A549 (cell line): ENCODE data around the gene CATSPERB. TPM values are rescaled to one million over a fixed set of nuclear protein-coding genes. Genes with fewer than 3 reads are reported as not detected.

Source experiments
- ATAC-seq, 2 experiments: fragments of 200-7000 bp in 1 of 2; fragments of >200 bp in 1 of 2; cut with Nextera tagmentation in 1 of 2; cut with Tn5 transposase in 1 of 2; 3 replicates each; pipeline versions ENCODE4 v1.8.0 to v1.9.1; 2018 to 2020; ENCODE audit warnings: mild to moderate bottlenecking in 1 of 2, moderate library complexity in 1 of 2
- CTCF ChIA-PET: fragments of 300-600 bp; sonication (Branson Sonifier 250); formaldehyde crosslinking; extraction: SDS; loops from one replicate; lab custom pipeline; 2021; ENCODE audit warnings: antibody characterized with exemption, inconsistent platforms; lab: Yijun Ruan, JAX
- POLR2A ChIA-PET: fragments of 350-600 bp; formaldehyde crosslinking; extraction: SDS; loops from one replicate; lab custom pipeline; 2021; ENCODE audit warnings: antibody characterized with exemption, inconsistent platforms; lab: Yijun Ruan, JAX
- DNase-seq, 2 experiments: peaks; one replicate each; pipeline versions ENCODE4 v3.0.0 to v3.0.0-alpha.2; 2011 to 2016; ENCODE audit warnings: low read depth in 1 of 2, low spot score in 1 of 2
- FAIRE-seq: peaks from 2 replicates; lab custom pipeline; 2011; peaks lifted over from hg19 to GRCh38; lab: Jason Lieb, UNC
- H3K27ac ChIP-seq, 2 experiments: fragments of >200 bp; sonication (Bioruptor Twin); formaldehyde crosslinking; 3 replicates each; pipeline ENCODE4 v1.5.1; 2016 to 2017
- H3K4me1 ChIP-seq: fragments of >200 bp; sonication (Bioruptor Twin); formaldehyde crosslinking; 3 replicates; pipeline ENCODE4 v1.6.1; 2016
- H3K4me2 ChIP-seq: fragments of >200 bp; sonication (Bioruptor Twin); formaldehyde crosslinking; 3 replicates; pipeline ENCODE4 v1.6.1; 2016
- H3K4me3 ChIP-seq: fragments of >200 bp; sonication (Bioruptor Twin); formaldehyde crosslinking; 3 replicates; pipeline ENCODE4 v1.5.1; 2016
- H3K9me3 ChIP-seq: fragments of >200 bp; sonication (Bioruptor Twin); formaldehyde crosslinking; 3 replicates; pipeline ENCODE4 v1.6.1; 2016
- CBX2 ChIP-seq: fragments of 200-600 bp; sonication (generic); IDR thresholded peaks from 2 replicates; pipeline ENCODE4 v1.6.1; 2016; ENCODE audit warnings: low read depth, mild to moderate bottlenecking, borderline replicate concordance
- EHF ChIP-seq: fragments of 250-450 bp; sonication (Bioruptor Pico); IDR thresholded peaks from 2 replicates; pipeline ENCODE4 v1.5.0; 2020; ENCODE audit warnings: mild to moderate bottlenecking
- HOXB13 ChIP-seq: fragments of 250-450 bp; sonication (Bioruptor Pico); IDR thresholded peaks from 2 replicates; pipeline ENCODE4 v1.5.0; 2020; ENCODE audit warnings: low read depth, mild to moderate bottlenecking, moderate library complexity
- JUN ChIP-seq, 2 experiments: fragments of >200 bp; sonication (Bioruptor Twin); formaldehyde crosslinking; IDR thresholded peaks; 2 replicates in 1 of 2; 3 replicates in 1 of 2; pipeline ENCODE4 v1.6.1; 2016 to 2017
- NPAS2 ChIP-seq: fragments of 250-450 bp; sonication (Bioruptor Pico); IDR thresholded peaks from 2 replicates; pipeline ENCODE4 v1.8.0; 2022; ENCODE audit warnings: mild to moderate bottlenecking, moderate library complexity, borderline replicate concordance
- RCOR1 ChIP-seq: fragments of 150-350 bp; IDR thresholded peaks from 2 replicates; pipeline ENCODE4 v1.6.1; 2014; ENCODE audit warnings: antibody characterized with exemption, low read length, low read depth
- TFCP2L1 ChIP-seq: fragments of 250-450 bp; sonication (Bioruptor Pico); IDR thresholded peaks from 2 replicates; pipeline ENCODE4 v1.5.0; 2021; ENCODE audit warnings: mild to moderate bottlenecking
- ZC3H11A ChIP-seq: fragments of 450-650 bp; IDR thresholded peaks from 2 replicates; pipeline ENCODE4 v1.6.1; 2014; ENCODE audit warnings: antibody characterized with exemption, mild to moderate bottlenecking
- WGBS: methylation state at CpG from one replicate; pipeline ENCODE4 v1.1.6; 2017; ENCODE audit errors: missing lambda C conversion rate; 5-methylcytosine and 5-hydroxymethylcytosine counted together
- polyA plus RNA-seq, 4 experiments: library from polyadenylated mRNA; depleted of rRNA in 3 of 4; stranded (reverse); fragments of >200 nt; fragmentation: RNase III in 1 of 4; extraction: RNeasy Plus Mini Kit Qiagen cat#74134 plus additional on column Dnase treatment in 1 of 4; gene quantifications; 2 replicates in 3 of 4; 3 replicates in 1 of 4; pipeline ENCODE4 v1.2.3, GENCODE V29; 2011 to 2017
- small RNA-seq, 6 experiments: library from RNA; depleted of rRNA; stranded (forward); fragments of <200 nt; gene quantifications; one replicate each; pipeline ENCODE3, GENCODE V24; 2012

The CATSPERB gene
- polyA plus RNA-seq, 2 of the 4 experiments (the other 2 are of a cell fraction), result 0.05 TPM; not detected in 1

- no peaks in the 10 kb centered on the region for H3K4me1 ChIP-seq
- POLR2A ChIA-PET, result no interaction called here
- ATAC-seq (no peak), DNase-seq (no peak), FAIRE-seq (no peak)
- CTCF ChIA-PET, result interaction anchor here (1.7 kb wide), 1 partner anchor 22 kb away, joined by 3 read pairs; no protein-coding TSS in a partner anchor
- WGBS, result 44% methylated on average over 3 of the region's 3 CpGs
- H3K4me3 ChIP-seq, result no peak overlapping the region
- H3K27ac ChIP-seq, result no peak overlapping the region
- no peaks in the 10 kb centered on the region for H3K9me3 ChIP-seq
- TF ChIP-seq EHF (no peak), RCOR1 (no peak), CBX2 (no peak), HOXB13 (no peak), NPAS2 (CRISPR knock-in tag) (no peak), JUN (IDR thresholded peaks at IDR 0.05) (no peak), ZC3H11A (no peak), TFCP2L1 (CRISPR knock-in tag) (no peak)
- no peak overlapping the region for H3K4me2 ChIP-seq
Measured at GRCh38 chr14:91533623-91534022, 198.3 kb downstream of the CATSPERB start.

Small RNAs within 50 kb of the gene (small RNA-seq; reads per million reads assigned to genes)
- 0 reads per million in 6 experiments for gene AL133373.1
- gene POLR3GP1, result 0 reads per million in 6 experiments
- gene RF00012, result 0 reads per million in 6 experiments

Other genes with a start within 250 kb of the CATSPERB start
- gene PPP4R3A, start 221.8 kb downstream of the CATSPERB start, polyA plus RNA-seq (2011; rRNA removed), result 74.0 and 83.6 TPM in 2 replicates
- gene PPP4R3A, start 221.8 kb downstream of the CATSPERB start, polyA plus RNA-seq (2017; fragmentation: RNase III; extraction: RNeasy Plus Mini Kit Qiagen cat#74134 plus additional on column Dnase treatment), result 69.5 to 75.1 TPM (median 71.0 TPM) in 3 replicates
- gene TC2N, start 135.4 kb upstream of the CATSPERB start, polyA plus RNA-seq (2011; rRNA removed), result 5.5 and 7.1 TPM in 2 replicates
- 0.43 to 0.80 TPM (median 0.43 TPM) in 3 replicates for gene TC2N, start 135.4 kb upstream of the CATSPERB start, polyA plus RNA-seq (2017; fragmentation: RNase III; extraction: RNeasy Plus Mini Kit Qiagen cat#74134 plus additional on column Dnase treatment)
- 0.88 and 2.1 TPM in 2 replicates for gene FBLN5, start 215.6 kb upstream of the CATSPERB start, polyA plus RNA-seq (2011; rRNA removed)
- 1.3 to 1.8 TPM (median 1.5 TPM) in 3 replicates for gene FBLN5, start 215.6 kb upstream of the CATSPERB start, polyA plus RNA-seq (2017; fragmentation: RNase III; extraction: RNeasy Plus Mini Kit Qiagen cat#74134 plus additional on column Dnase treatment)